Measurements from ENCODE around the gene ZFYVE28. TPM values are rescaled to one million over a fixed set of nuclear protein-coding genes. Genes with fewer than 3 reads are reported as not detected.
A peak's percentile ranks its signal among the peaks of the same experiment; 100 is the strongest.

Gene ZFYVE28
- total and polyA plus RNA-seq, 4 donors: 7.0 to 25.9 (median 12.5) TPM

GRCh38 chr4:2271279-2272025 lies 147.0 kb downstream of the ZFYVE28 start:
- 85 to 89% methylated on average over 27 of the region's 27 CpGs for WGBS, 2 donors
- Histone ChIP-seq H3K36me3 (ENCODE audit: control insufficient read depth in 1 of 2, insufficient read depth in 2 of 2, low read length in 1 of 2) (no peaks in the 10 kb centered on the region), H3K4me3 (ENCODE audit: low read length in 2 of 2) (no peak overlapping the region), H3K27me3 (ENCODE audit: control insufficient read depth in 1 of 2, insufficient read depth in 2 of 2, low read length in 1 of 2) (no peaks in the 10 kb centered on the region), H3K27ac (ENCODE audit: low read depth in 1 of 2, low read length in 2 of 2) (no peak overlapping the region), H3K4me1 (ENCODE audit: control insufficient read depth in 1 of 2, insufficient read depth in 2 of 2, low read length in 2 of 2) (no peaks in the 10 kb centered on the region), H3K9me3 (ENCODE audit: control insufficient read depth, low read length) (no peaks in the 10 kb centered on the region)
- DNase-seq (peak in 1 of 2 donors; percentile 32), ATAC-seq (ENCODE audit: low FRiP score) (no peak)
- intact Hi-C loops (cut with DNase I): no loop called here

DNA sequence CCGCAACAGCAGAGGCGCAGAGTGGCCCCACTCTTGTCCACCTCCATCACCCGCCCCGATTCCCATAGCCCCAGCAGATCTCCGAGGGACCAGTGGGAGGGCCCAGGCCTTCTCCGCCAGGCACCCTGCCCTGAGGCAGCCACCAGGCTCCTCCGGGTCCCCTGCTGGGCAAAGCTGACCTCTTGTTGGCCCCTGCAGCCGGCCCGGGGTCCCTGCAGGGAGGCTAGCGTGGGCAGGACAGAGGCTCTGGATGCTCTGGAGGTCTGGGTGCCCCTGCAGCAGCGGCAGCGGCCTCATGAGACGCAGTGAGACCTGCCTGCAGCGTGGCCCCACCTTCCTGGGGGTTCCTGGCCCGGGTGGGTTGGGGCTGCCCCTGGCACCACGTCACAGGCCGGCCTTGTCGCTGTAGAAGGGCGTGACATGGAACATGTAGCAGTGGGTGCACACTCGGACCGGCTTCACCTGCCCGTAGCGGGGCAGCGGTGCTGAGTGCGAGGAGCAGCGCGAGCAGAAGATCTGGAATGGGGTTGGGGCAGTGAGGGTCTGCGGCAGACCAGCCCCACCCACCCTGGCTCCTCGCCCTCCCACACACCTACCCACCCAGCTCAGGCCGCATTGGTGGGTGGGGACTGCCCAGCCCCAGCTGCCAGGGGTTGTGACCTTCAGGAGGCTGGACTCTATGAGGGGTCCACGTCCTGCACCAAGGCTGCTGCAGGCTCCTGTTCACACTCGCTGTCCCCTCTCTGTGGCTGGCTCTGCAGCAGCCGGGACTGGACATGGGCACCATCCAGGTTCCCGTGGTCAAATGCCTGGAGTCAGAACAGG lies 147.9 kb downstream of the ZFYVE28 start:
- intact Hi-C loops (cut with DNase I): no loop called here
- Histone ChIP-seq H3K36me3 (ENCODE audit: control insufficient read depth in 1 of 2, insufficient read depth in 2 of 2, low read length in 1 of 2) (no peaks in the 10 kb centered on the region), H3K4me1 (ENCODE audit: control insufficient read depth in 1 of 2, insufficient read depth in 2 of 2, low read length in 2 of 2) (no peaks in the 10 kb centered on the region), H3K9me3 (ENCODE audit: control insufficient read depth, low read length) (no peaks in the 10 kb centered on the region), H3K27me3 (ENCODE audit: control insufficient read depth in 1 of 2, insufficient read depth in 2 of 2, low read length in 1 of 2) (no peaks in the 10 kb centered on the region), H3K4me3 (ENCODE audit: low read length in 2 of 2) (no peak overlapping the region), H3K27ac (ENCODE audit: low read depth in 1 of 2, low read length in 2 of 2) (no peak overlapping the region)
- DNase-seq (peak in 1 of 2 donors; percentile 46), ATAC-seq (ENCODE audit: low FRiP score) (no peak)
- WGBS, 2 donors: 92 to 93% methylated on average over 32 to 34 of the region's 34 CpGs

GRCh38 chr4:2269618-2270163 lies 148.8 kb downstream of the ZFYVE28 start:
- no peaks in the 10 kb centered on the region for H3K36me3 ChIP-seq (ENCODE audit: control insufficient read depth in 1 of 2, insufficient read depth in 2 of 2, low read length in 1 of 2)
- DNase-seq (peak in 1 of 2 donors; percentile 39), ATAC-seq (ENCODE audit: low FRiP score) (no peak)
- no peaks in the 10 kb centered on the region for H3K9me3 ChIP-seq (ENCODE audit: control insufficient read depth, low read length)
- no peak overlapping the region for H3K4me3 ChIP-seq (ENCODE audit: low read length in 2 of 2)
- H3K4me1 ChIP-seq (ENCODE audit: control insufficient read depth in 1 of 2, insufficient read depth in 2 of 2, low read length in 2 of 2): no peaks in the 10 kb centered on the region
- WGBS, 2 donors: 90 to 92% methylated on average over 12 of the region's 12 CpGs
- intact Hi-C loops (cut with DNase I): loop anchor here in 1 of 2 donors (10.0 kb wide), 1 partner anchor 145 kb away; the partner anchor contains the start of genes CFAP99 and ZFYVE28
- no peak overlapping the region for H3K27ac ChIP-seq (ENCODE audit: low read depth in 1 of 2, low read length in 2 of 2)
- H3K27me3 ChIP-seq (ENCODE audit: control insufficient read depth in 1 of 2, insufficient read depth in 2 of 2, low read length in 1 of 2): no peaks in the 10 kb centered on the region

DNA sequence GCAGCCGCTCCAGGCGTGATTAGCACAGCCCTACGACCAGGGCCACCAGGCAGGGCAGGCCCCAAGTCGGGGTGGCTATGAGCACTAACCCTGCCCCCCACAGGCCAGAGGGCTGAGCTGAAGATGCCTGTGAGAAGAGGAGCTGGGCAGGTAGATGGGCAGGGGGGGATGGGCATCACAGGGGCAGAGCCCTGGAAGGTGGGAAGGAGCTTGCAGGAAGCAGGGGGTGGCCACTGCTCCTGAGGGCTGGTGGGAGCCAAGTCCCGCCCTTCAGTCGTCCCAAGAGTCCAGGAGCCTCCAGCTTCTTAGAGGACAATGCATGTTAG lies 149.3 kb downstream of the ZFYVE28 start:
- intact Hi-C loops (cut with DNase I): loop anchor here in 1 of 2 donors (10.0 kb wide), 1 partner anchor 146 kb away; the partner anchor contains the start of genes CFAP99 and ZFYVE28
- Histone ChIP-seq H3K27ac (ENCODE audit: low read depth in 1 of 2, low read length in 2 of 2) (no peak overlapping the region), H3K4me3 (ENCODE audit: low read length in 2 of 2) (no peak overlapping the region), H3K4me1 (ENCODE audit: control insufficient read depth in 1 of 2, insufficient read depth in 2 of 2, low read length in 2 of 2) (no peaks in the 10 kb centered on the region), H3K27me3 (ENCODE audit: control insufficient read depth in 1 of 2, insufficient read depth in 2 of 2, low read length in 1 of 2) (no peaks in the 10 kb centered on the region), H3K9me3 (ENCODE audit: control insufficient read depth, low read length) (no peaks in the 10 kb centered on the region), H3K36me3 (ENCODE audit: control insufficient read depth in 1 of 2, insufficient read depth in 2 of 2, low read length in 1 of 2) (no peaks in the 10 kb centered on the region)
- DNase-seq (peak in 1 of 2 donors; percentile 40), ATAC-seq (ENCODE audit: low FRiP score) (no peak)
- 81 to 83% methylated on average over 6 of the region's 6 CpGs for WGBS, 2 donors

- Histone ChIP-seq H3K36me3 (ENCODE audit: control insufficient read depth in 1 of 2, insufficient read depth in 2 of 2, low read length in 1 of 2) (no peaks in the 10 kb centered on the region), H3K9me3 (ENCODE audit: control insufficient read depth, low read length) (no peaks in the 10 kb centered on the region), H3K4me1 (ENCODE audit: control insufficient read depth in 1 of 2, insufficient read depth in 2 of 2, low read length in 2 of 2) (no peaks in the 10 kb centered on the region), H3K4me3 (ENCODE audit: low read length in 2 of 2) (no peak overlapping the region), H3K27ac (ENCODE audit: low read depth in 1 of 2, low read length in 2 of 2) (no peak overlapping the region), H3K27me3 (ENCODE audit: control insufficient read depth in 1 of 2, insufficient read depth in 2 of 2, low read length in 1 of 2) (no peaks in the 10 kb centered on the region)
- ATAC-seq (ENCODE audit: low FRiP score) (no peak), DNase-seq (no peak)
- WGBS, 2 donors: 77 to 85% methylated on average over 22 of the region's 22 CpGs
- intact Hi-C loops (cut with DNase I): loop anchor here in 1 of 2 donors (10.0 kb wide), 1 partner anchor 146 kb away; the partner anchor contains the start of genes CFAP99 and ZFYVE28
Observed at GRCh38 chr4:2268357-2269205, 149.9 kb downstream of the ZFYVE28 start.

DNA sequence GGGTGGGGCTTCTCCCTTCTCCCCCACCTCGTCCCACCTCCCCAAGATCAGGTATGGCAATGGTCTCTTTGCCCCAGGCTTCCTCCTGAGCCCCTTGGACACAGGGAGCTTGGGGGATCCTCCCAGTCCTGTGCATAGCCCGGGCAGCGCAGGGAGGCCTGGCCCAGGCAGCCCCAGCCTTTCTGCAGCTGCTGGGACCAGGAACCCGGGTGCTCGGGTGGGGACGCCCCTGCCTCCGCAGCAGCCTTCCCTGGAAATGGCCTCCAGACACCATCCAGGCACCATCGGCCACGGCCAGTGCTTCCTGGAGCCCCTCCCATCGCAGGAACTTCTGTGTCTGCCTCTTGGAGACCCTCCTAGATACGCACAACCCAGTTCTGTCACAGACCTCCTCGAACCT lies 150.6 kb downstream of the ZFYVE28 start:
- DNase-seq: no peak
- no peaks in the 10 kb centered on the region for H3K9me3 ChIP-seq (ENCODE audit: control insufficient read depth, low read length)
- H3K36me3 ChIP-seq (ENCODE audit: control insufficient read depth in 1 of 2, insufficient read depth in 2 of 2, low read length in 1 of 2): no peaks in the 10 kb centered on the region
- WGBS, 2 donors: 89 to 92% methylated on average over 12 of the region's 12 CpGs
- intact Hi-C loops (cut with DNase I): loop anchor here in 1 of 2 donors (10.0 kb wide), 1 partner anchor 147 kb away; the partner anchor contains the start of genes CFAP99 and ZFYVE28
- H3K27ac ChIP-seq (ENCODE audit: low read depth in 1 of 2, low read length in 2 of 2): no peak overlapping the region
- H3K27me3 ChIP-seq (ENCODE audit: control insufficient read depth in 1 of 2, insufficient read depth in 2 of 2, low read length in 1 of 2): no peaks in the 10 kb centered on the region
- ATAC-seq (ENCODE audit: low FRiP score): no peak
- H3K4me3 ChIP-seq (ENCODE audit: low read length in 2 of 2): no peak overlapping the region
- no peaks in the 10 kb centered on the region for H3K4me1 ChIP-seq (ENCODE audit: control insufficient read depth in 1 of 2, insufficient read depth in 2 of 2, low read length in 2 of 2)

- no peak for ATAC-seq (ENCODE audit: low FRiP score)
- Histone ChIP-seq H3K4me3 (ENCODE audit: low read length in 2 of 2) (no peak overlapping the region), H3K4me1 (ENCODE audit: control insufficient read depth in 1 of 2, insufficient read depth in 2 of 2, low read length in 2 of 2) (no peaks in the 10 kb centered on the region), H3K9me3 (ENCODE audit: control insufficient read depth, low read length) (no peaks in the 10 kb centered on the region), H3K27me3 (ENCODE audit: control insufficient read depth in 1 of 2, insufficient read depth in 2 of 2, low read length in 1 of 2) (no peaks in the 10 kb centered on the region), H3K27ac (ENCODE audit: low read depth in 1 of 2, low read length in 2 of 2) (no peak overlapping the region), H3K36me3 (ENCODE audit: control insufficient read depth in 1 of 2, insufficient read depth in 2 of 2, low read length in 1 of 2) (no peaks in the 10 kb centered on the region)
- intact Hi-C loops (cut with DNase I): loop anchor here in 1 of 2 donors (10.0 kb wide), 1 partner anchor 147 kb away; the partner anchor contains the start of genes CFAP99 and ZFYVE28
- WGBS, 2 donors: 90 to 92% methylated on average over 18 of the region's 18 CpGs
- no peak for DNase-seq
Observed at GRCh38 chr4:2267320-2267811, 151.1 kb downstream of the ZFYVE28 start.

GRCh38 chr4:2266821-2267220 lies 151.6 kb downstream of the ZFYVE28 start:
- no peak for ATAC-seq (ENCODE audit: low FRiP score)

More at GRCh38 chr4:2266821-2267220, 151.6 kb downstream of the ZFYVE28 start:
- no peak for DNase-seq
- Histone ChIP-seq H3K27ac (ENCODE audit: low read depth in 1 of 2, low read length in 2 of 2) (no peak overlapping the region), H3K4me1 (ENCODE audit: control insufficient read depth in 1 of 2, insufficient read depth in 2 of 2, low read length in 2 of 2) (no peaks in the 10 kb centered on the region), H3K9me3 (ENCODE audit: control insufficient read depth, low read length) (no peaks in the 10 kb centered on the region), H3K36me3 (ENCODE audit: control insufficient read depth in 1 of 2, insufficient read depth in 2 of 2, low read length in 1 of 2) (no peaks in the 10 kb centered on the region), H3K27me3 (ENCODE audit: control insufficient read depth in 1 of 2, insufficient read depth in 2 of 2, low read length in 1 of 2) (no peaks in the 10 kb centered on the region), H3K4me3 (ENCODE audit: low read length in 2 of 2) (no peak overlapping the region)
- WGBS, 2 donors: 74 to 82% methylated on average over 5 of the region's 5 CpGs
- intact Hi-C loops (cut with DNase I): loop anchor here in 1 of 2 donors (10.0 kb wide), 1 partner anchor 148 kb away; the partner anchor contains the start of genes CFAP99 and ZFYVE28
